ENCODE data around the gene SLC12A7.
"Not testable (repeated sequence)": the region's sequence is repeated elsewhere in the genome, so short reads cannot be mapped to it uniquely, and the experiment has no call there.

SLC12A7 gene

DNA sequence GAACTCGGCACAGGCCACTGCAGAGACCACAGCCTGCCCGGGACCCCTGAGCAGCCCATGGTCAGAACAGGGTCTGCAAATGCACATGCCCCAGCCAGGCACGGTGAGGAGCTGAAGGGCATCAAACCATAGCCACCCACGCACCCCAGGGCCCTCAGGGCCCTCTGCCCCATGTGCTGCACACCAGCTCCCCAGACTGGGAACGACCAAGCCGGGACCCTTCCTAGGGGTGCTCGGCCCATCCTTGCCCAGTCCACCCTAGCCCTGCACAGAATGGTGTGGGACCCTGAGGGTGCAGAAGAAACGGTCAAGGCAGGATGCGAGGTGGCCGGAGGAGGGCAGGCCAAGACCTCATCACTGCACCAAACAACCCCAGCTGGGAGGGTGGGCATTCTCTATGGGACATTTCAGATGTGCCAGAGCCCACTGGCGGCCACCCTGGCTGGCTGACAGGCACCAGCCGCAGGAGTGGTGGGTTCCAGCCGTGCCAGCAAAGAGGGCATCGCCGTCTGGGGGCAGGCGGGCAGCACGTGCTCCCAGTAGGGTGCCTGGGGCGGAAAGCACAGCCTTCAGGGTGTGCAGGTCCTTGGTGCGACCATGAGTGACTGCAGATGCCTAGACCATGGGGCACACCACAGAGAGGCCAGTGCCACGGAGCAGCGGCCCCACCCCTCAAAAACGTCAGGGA is 16.4 kb downstream of the SLC12A7 start:
- DNase-seq: no peak

DNA sequence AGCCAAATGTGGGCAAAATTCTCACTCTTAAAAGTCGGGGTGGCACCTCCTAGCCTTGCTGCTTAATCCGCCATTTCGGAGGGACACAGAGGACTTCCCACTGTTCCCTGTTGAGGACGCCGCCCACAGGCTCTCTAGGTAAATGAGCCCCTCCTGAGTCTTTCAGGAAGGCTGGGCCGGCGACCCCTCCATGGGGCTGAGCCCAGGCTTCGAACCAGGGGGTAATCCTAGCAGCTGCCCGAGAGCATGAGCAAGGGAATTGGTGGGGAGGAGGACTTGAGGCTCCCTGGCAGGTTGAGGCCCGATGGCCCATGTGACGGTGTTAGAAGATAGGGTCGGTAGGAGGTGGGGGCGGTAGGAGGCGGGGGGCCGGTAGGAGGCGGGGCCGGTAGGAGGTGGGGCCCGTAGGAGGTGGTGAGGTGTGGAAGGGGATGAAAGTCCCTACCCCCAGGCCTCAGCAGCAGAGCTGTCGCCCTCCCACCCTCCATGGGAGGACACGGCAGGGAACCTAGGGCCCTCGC is 17.1 kb downstream of the SLC12A7 start:
- DNase-seq: no peak

DNA sequence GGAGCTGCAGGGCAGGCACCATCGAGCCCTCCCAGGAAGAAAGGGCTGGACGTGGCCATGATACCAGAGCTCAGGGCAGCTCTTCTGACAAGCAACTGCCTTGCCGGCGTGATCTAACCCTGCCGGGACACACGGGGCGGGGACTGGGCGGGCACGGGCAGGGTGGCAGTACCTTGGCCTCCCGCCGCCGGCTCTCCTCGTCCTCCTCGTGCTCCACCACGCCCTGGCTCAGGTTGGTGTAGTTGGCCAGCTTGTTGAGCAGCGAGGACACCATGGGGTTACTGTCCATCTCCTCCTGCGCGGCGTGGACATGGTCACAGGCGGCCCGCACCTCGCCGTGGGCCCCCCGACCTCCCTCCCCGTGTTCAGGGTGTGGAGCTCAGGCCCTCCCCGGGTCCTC is 18.5 kb downstream of the SLC12A7 start:
- DNase-seq: no peak

DNA sequence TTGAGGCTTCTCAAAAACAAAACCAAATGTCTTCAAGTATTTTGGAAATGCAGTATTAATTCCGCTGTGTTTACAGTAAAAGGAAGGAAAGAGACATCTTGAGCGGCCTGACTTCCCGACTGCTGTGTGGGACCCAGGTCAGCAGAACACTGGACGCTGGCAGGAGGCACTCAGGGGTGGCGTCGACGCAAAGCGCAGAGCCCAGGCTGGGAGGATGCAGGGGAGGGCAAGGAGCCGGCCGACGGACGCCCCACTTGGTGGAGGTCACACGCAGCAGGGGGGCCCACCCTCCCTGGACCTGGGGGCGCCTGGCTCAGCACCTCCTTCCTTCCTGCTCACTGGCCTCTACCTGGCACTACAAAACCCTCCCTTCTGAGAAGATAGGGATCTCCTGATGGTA is 19.7 kb downstream of the SLC12A7 start:
- DNase-seq: no peak

DNA sequence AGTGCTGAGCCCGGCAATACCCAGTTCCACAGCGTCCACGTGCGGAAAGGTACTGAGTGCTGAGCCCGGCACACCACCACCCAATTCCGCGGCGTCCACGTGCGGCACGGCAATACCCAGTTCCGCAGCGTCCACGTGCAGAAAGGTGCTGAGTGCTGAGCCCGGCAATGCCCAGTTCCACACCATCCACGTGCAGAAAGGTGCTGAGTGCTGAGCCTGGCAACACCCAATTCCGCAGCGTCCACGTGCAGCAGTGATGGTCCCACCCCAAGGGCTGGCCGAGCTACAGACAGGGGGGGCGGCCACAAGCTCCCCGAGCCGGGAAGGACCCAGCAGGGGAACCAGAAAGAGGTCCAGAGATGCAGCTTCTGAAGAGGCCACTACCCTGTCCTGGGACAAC is 20.2 kb downstream of the SLC12A7 start:
- no peak for DNase-seq

DNA sequence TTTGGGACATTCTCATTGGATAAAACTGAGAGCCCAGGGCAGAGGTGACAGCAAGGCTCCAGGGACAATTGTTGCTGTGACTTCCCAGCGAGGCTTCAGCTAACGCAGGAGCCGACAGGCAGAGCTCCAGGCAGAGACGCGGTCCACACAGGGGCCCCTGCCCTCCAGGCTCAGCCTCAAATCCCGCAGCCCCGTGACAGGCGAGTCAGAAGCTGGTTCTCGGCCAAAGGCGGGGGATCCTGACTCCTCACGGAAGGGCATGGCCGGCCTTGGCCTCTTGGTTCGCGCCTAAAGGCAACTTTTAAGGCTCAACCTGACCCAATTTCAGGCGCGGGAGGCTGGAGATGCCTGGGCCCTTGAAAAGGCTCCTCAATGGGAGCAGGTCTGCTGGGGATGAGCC is 21.3 kb downstream of the SLC12A7 start:
- DNase-seq: no peak

DNA sequence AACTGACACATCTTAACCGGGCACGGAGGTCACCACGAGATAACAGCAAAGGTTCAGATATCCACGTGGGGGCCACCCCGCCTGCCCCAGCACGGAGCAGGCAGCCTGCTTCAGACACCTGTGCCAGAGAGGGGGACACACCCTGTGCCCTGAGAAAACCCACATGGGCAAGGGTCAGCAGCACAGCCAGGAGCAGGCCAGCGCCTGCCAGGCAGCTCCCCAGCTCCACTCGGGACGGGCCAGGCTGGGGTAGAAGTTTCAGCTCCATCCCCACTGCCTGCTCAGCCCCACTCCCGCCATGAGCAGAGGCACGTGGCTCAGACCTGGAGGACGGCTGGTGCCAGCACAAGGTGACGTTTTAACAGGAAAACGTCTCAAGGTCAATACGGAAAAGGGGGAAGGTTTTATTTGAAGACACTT is 22.2 kb downstream of the SLC12A7 start:
- DNase-seq: no peak

DNA sequence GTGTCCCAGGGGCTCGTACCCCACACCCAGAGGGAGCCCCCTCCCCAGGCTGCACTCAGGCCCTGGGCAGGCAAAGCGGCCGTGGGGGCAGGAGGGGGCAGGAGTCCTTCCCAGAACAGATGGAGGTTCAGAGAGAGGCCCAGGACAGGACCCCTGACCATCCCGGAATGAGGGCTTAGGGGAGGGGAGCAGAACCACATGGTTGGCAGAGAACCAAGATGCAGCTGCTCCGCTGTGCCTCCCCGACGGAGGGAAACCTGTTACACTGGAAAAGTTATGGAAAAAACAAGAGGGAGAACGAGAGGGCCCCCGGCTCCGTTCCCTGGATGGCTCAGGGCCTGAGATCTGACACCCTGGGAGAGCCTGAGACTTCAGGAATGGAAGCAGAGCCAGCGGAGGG is 22.7 kb downstream of the SLC12A7 start:
- DNase-seq: no peak

DNA sequence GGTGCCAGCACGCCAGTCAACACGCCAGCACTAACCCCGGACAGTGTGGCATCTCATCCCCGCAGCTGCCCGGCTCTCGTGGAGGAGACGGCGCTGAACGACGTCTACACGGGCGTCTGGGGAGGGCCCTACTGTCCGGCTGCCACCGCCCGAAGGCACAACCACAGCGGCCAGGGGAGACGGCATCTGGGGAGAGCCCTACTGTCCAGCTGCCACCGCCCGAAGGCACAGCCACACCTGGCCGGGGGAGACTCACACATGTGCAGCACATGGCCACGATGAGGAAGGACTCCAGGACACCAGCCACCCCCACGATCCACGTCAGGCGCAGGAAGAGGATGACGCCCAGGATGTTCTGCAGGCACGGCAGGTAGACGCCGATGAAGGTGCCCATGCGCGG is 23.1 kb downstream of the SLC12A7 start:
- DNase-seq: no peak

DNA sequence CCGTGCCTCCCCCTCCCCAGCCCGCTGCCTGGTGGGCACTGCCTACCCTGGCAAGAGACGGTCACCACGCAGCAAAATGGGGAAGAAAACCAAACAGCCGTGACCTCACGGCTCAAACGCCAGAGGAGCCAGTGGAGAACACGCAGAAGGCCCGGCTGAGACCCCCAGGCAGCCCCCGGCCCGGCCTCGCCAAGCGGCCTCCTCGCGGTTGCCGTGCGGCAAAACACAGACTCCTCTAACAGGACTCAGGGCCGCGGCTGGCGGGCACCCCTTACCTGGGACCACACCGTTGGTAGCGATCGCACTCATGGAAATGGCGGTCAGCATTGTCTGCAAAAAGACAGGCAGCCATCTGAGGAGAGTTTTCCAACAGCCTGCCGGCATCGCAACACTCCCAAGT is 23.8 kb downstream of the SLC12A7 start:
- DNase-seq: no peak

DNA sequence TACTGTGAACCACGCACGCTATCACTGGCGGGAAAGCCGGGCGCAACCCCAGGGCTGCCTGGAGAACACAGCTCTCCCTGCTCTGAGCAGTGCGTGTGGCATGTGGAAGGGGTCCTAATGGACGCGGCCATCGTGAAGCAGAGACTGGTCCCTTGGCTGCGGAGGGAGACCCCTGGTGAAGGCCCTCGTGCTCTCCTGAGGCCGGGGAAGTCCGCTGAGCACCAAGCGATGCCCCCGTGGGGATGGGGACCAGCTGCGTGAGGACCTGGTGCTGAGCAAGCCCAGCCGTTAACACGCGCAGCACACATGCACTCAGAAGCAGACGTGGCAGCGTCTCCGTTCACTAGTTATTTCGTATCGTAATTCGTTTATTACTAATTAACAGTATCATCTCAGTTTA is 24.4 kb downstream of the SLC12A7 start:
- no peak for DNase-seq

DNA sequence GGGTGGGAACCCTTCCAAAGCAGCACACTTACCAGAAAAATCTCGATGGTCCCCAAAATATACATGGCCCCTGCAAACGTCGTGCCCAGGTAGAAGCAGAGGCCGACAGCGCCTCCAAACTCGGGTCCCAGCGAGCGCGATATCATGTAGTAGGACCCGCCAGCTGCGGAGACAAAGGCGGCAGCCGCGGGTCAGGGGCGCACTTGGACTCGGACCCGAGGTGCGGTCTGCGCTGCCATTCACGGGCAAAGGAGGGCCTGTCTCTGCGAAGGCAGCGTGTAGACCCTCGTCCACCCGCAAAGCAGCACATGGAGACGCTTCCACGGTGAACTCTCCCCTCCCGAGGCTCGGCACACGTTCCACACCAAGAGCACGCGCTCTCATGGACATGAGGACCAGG is 25.0 kb downstream of the SLC12A7 start:
- no peak for DNase-seq

DNA sequence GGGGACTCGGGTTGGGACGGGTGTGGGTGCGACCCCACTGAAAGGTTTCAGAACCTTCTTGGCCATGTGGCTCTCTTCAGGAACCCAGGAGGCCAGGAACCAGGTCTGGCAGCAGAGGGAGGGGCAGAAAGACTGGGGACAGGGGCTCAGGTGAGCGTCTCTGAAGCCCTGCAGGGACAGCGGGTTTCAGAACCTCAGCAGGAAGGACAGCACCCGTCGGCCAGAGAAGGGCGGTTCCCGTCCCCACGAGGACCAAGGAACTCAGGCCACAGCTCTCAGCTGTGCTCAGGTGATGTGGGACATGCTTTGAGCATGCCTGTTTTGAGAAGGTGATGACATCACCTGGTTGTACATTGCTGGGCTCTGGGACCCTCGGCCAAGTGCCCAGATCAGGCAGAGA is 25.7 kb downstream of the SLC12A7 start:
- DNase-seq: no peak

DNA sequence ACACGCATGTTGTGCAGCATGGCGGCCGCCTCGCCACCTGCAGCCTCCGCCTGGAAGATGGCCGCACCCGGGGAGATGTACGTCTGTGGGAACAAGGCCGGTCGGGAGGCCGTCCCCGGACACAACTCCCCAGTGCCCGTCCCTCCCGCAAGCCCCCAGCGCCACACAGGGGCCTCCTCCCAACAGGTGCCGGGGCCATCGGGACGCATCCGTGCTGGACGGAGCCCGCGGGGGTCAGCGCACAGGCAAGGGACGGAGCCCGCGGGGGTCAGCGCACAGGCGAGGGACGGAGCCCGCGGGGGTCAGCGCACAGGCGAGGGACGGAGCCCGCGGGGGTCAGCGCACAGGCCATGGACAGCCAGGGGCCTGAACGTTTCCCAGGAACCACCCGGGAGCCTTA is 26.5 kb downstream of the SLC12A7 start:
- no peak for DNase-seq

DNA sequence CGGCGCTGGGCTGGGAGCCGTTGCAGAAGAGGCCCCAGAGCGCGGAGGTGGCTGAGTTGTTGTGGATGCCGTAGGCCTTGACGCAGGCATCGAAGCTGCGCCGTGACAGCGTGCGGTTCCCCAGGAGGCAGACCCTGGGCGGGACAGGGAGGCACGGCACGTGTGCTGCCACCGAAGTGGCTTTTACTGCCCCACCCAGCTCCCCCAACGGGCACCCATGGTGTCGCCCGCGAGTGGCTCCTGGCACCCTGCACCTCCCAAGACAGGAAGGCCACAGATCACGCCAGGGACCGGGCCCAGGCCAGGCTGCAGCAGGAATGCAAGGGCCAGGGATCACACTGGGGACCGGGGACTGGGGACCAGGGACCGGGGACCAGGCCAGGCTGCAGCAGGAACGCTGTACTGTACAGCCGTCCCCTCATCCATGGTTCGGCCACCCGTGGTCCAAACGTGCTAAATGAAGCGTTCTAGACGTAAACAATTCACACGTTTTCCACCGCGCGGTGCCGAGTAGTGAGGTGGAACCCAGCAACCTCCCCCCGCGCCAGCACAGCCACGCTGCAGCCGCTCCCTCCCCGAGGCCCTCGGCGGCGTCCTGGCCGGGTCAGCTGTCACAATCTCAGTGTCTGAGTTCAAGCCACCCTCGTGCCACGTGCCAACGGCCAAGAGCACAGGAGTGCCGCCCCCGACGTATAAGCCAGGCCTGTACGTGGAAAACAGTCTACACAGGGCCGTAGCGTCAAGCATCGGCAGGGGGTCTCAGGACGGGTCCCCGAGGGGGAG is 27.8 kb downstream of the SLC12A7 start:
- DNase-seq: no peak

DNA sequence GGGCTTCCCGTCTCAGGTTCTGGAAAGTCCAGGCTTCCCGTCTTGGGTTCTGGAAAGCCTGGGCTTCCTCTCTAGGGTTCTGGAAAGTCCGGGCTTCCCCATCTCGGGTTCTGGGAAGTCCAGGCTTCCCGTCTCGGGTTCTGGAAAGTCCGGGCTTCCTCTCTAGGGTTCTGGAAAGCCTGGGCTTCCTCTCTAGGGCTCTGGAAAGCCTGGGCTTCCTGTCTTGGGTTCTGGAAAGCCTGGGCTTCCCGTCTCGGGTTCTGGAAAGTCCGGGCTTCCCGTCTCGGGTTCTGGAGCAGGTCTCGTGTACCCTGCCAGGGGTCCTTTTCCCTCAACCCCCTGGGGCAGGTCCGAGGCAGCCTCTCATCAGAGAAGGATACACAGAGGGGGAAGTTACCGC is 28.8 kb downstream of the SLC12A7 start:
- not testable (repeated sequence) for DNase-seq

DNA sequence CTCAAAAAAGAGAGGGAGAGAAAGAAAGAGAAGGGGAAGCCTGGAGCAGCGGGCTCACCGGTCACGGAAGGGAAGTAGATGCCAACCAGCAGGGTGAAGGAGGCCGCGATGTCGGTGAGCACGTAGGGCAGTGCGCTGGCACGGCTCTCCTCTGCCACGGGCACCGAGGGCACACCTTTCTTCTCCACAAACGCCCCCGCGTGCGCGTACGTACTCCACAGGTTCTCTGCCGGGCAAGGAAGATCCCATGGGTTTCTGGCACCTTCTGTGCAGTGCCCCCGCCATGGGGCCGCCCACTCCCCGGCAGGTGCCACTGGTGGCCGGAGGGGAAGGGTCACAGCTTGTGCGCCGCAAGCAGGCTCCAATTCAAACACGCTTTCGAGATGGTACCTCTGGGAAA is 30.3 kb downstream of the SLC12A7 start:
- no peak for DNase-seq

DNA sequence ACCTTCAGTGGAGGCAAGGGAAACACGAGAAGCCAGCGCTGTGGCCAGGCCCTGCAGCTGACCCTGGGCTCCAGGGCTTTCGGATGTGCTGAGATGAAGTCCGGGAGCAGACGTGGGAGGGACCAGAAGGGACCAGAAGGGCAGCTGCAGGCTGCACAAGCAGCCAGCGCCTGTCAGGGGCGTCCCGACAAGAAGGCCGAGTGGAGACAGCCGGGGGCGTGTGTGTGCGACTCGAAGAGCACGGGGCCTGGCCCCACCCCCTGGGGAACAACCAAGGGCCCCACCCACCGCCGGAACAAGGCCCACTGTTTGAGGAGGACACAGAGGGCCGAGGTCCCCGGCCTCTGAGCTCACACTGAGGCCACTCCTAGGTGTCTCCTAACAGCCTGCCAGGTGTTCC is 31.4 kb downstream of the SLC12A7 start:
- no peak for DNase-seq

DNA sequence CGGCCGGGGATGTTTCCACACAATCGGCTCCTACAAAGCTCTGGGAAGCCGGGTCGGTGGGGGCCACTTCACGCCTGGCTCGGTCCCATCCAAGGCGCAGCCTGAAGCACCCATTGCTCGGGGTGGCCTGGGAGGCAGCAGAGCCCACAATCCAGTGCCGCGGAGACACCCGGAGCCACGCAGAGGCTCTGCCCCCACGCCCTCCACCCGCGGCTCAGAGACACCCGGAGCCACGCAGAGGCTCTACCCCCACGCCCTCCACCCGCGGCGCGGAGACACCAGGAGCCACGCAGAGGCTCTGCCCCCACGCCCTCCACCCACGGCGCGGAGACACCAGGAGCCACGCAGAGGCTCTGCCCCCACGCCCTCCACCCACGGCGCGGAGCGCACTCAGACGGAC is 31.9 kb downstream of the SLC12A7 start:
- no peak for DNase-seq

DNA sequence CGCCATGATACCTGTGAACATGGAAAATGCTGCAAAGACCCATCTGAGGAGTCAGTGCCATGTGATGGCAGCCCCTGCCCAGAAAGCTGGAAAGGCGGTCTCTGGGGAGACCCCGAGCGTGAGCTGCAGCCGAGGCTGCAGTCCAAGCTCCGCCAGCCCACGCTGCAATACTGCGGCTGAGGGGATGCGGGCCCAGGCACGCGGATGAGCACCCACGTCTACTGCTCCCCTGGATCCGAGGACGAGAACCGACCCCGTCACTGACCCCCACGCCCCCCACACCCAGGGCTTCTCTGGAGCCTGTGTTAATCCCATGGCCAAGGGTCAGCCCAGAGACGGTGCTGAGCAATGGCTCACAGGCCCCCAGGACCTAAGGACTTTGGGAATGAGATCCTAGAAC is 32.4 kb downstream of the SLC12A7 start:
- DNase-seq: no peak

DNA sequence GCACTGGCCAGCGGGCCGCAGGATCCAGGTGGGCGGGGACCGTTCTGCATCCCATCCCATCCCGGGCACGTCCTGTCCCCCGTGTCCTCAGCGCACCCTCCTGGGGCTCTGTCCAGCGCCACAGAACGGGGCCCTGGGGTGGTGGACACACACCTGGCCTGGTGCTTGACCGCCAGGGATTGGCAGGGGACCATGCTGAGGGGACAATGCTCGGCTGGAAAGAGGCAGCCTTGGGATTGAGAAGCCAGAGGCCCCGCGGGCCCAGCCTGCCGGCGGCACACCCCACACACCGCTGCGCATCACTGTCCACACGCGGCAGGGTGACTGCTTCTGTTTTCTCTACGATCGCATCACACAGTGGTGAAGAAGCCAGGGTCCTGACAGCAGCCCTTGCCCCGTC is 33.0 kb downstream of the SLC12A7 start:
- no peak for DNase-seq

DNA sequence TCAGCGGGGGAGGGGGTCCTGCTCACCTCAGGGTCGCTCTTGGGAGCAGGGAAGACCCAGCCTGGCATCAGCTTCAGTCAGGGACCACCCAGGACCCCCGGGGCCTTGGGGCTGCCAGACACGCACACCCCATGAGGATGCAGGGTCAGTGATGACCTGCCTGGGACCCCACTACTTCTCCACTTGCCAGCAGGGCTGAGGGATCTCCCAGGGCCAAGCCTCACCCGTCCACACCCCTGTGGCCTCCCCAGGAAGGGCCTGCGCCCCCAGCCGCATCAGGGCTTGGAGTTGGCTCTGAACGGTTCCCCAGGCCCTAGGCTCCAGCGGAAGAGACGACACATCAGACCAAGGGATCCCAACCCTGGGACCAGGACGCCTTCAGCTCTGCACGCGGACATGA is 33.7 kb downstream of the SLC12A7 start:
- DNase-seq: no peak

DNA sequence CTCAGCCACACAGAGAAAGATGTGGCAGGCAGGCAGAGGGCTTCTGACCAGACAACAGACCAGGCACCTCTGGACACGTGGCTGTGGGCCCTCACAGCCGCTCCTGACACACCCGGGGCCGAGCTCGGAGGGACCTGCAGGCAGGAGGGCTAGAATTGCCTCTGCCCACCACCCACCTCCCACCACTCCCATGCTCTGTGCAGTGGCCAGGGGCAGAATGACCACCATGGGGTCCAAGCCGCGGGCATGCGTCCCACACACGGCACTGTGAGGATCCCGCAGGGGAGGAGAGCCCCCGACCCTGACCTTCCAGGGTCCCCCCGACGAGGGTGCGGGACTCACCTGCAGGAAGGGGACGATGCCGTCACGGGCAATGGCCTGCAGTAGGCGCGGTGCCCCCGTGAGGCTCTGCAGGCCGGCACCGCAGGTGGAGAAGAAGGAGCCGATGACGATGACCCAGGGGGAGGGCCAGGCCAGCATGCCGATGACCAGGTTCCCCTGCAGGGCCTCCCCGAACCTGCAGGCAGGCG is 34.3 kb downstream of the SLC12A7 start:
- DNase-seq: no peak

DNA sequence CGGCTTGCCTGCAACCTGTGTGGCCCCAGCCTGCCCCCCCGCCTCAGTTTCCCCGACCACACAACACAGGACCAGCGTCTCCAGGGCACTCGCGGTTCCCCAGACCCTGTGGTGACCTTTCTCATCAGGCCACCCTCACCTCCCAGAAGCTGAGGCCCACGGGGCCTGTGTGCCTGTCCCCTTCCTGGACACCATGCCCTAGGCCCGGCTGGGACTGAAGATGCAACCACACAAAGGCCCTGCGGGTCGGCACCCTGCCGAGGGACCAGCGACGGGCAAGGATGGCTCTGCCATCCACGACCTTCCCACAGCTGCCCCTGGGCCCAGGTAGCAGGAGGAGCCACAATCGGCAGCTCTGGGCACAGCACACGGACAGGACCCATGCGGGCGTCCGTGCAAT is 34.8 kb downstream of the SLC12A7 start:
- DNase-seq: no peak

Measured in NCI-H1105 (cell line).